Liver (tissue), 3 donors: ENCODE data around the gene IL1RAPL2.

ENCODE experiments used
- ATF3 ChIP-seq: IDR thresholded peaks from 2 replicates; pipeline ENCODE4 v1.6.1; 2016; ENCODE audit warnings: antibody characterized with exemption
- EGR1 ChIP-seq, 2 donors: IDR thresholded peaks; 2 replicates each; pipeline ENCODE4 v1.6.1; 2016 to 2018; ENCODE audit warnings: antibody characterized with exemption in 2 of 2, low read depth in 2 of 2
- FOXA1 ChIP-seq: IDR thresholded peaks from 2 replicates; pipeline ENCODE4 v1.6.1; 2016; ENCODE audit warnings: antibody characterized with exemption
- FOXA2 ChIP-seq: IDR thresholded peaks from 2 replicates; pipeline ENCODE4 v1.6.1; 2016; ENCODE audit warnings: antibody characterized with exemption
- JUND ChIP-seq, 2 donors: IDR thresholded peaks; 2 replicates each; pipeline ENCODE4 v1.6.1; 2016; ENCODE audit warnings: antibody characterized with exemption in 2 of 2
- RAD21 ChIP-seq, 2 donors: IDR thresholded peaks; 2 replicates each; pipeline ENCODE4 v1.6.1; 2016; ENCODE audit warnings: antibody characterized with exemption in 2 of 2, mild to moderate bottlenecking in 2 of 2
- REST ChIP-seq: IDR thresholded peaks from 2 replicates; pipeline ENCODE4 v1.6.1; 2016; ENCODE audit warnings: antibody characterized with exemption, mild to moderate bottlenecking
- SP1 ChIP-seq: IDR thresholded peaks from 2 replicates; pipeline ENCODE4 v1.6.1; 2018; ENCODE audit warnings: antibody characterized with exemption, mild to moderate bottlenecking
- TAF1 ChIP-seq: conservative IDR thresholded peaks from 2 replicates; pipeline ENCODE4 v1.6.1; 2016; ENCODE audit warnings: antibody characterized with exemption, mild to moderate bottlenecking
- YY1 ChIP-seq: IDR thresholded peaks from 2 replicates; pipeline ENCODE4 v1.6.1; 2016; ENCODE audit warnings: antibody characterized with exemption, mild to moderate bottlenecking
- TF ChIP-seq, protein P1 (sequence below): fragments of 150-350 bp; IDR thresholded peaks from 2 replicates; pipeline ENCODE4 v1.5.1; 2017; ENCODE audit warnings: improper control_type of control experiment, low read depth, low read length; ENCODE audit not compliant: missing input control
- TF ChIP-seq, protein P2 (sequence below): IDR thresholded peaks from 2 replicates; pipeline ENCODE4 v1.6.1; 2016; ENCODE audit warnings: antibody characterized with exemption
- TF ChIP-seq, protein P3 (sequence below): IDR thresholded peaks from 2 replicates; pipeline ENCODE4 v1.6.1; 2016; ENCODE audit warnings: antibody characterized with exemption
- donor health status: healthy.
- donor health status: healthy.

DNA sequence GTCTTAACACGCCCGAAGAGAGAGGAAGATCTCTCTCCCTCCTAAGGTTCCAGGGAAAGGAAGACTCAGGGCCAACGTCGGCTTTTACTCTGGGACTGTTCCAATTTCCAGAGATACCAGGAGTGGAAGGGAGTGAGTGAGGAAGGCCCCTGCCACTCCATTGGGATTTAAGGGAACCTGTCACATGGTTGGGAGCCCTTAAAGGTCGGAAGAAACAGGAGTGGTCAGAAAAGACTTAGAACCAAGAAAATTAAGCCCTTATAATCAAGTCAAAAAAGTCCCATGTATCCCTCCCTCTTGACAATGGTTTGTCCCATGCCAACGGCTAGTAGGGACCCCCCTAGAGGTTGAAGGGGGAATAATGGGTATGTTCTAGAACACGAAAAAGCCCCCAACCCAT is 654.6 kb downstream of the IL1RAPL2 start, which contains the start of gene TEX13A:
- TF ChIP-seq YY1: no peak
- TF ChIP-seq, protein P1, sequence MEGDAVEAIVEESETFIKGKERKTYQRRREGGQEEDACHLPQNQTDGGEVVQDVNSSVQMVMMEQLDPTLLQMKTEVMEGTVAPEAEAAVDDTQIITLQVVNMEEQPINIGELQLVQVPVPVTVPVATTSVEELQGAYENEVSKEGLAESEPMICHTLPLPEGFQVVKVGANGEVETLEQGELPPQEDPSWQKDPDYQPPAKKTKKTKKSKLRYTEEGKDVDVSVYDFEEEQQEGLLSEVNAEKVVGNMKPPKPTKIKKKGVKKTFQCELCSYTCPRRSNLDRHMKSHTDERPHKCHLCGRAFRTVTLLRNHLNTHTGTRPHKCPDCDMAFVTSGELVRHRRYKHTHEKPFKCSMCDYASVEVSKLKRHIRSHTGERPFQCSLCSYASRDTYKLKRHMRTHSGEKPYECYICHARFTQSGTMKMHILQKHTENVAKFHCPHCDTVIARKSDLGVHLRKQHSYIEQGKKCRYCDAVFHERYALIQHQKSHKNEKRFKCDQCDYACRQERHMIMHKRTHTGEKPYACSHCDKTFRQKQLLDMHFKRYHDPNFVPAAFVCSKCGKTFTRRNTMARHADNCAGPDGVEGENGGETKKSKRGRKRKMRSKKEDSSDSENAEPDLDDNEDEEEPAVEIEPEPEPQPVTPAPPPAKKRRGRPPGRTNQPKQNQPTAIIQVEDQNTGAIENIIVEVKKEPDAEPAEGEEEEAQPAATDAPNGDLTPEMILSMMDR: no peak
- no peak for TF ChIP-seq FOXA2
- no peak for TF ChIP-seq SP1
- no peak for TF ChIP-seq REST
- TF ChIP-seq TAF1: no peak
- TF ChIP-seq RAD21 (IDR thresholded peaks at IDR 0.05): no peak
- TF ChIP-seq, protein P2, sequence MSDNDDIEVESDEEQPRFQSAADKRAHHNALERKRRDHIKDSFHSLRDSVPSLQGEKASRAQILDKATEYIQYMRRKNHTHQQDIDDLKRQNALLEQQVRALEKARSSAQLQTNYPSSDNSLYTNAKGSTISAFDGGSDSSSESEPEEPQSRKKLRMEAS: no peak
- no peak for TF ChIP-seq ATF3
- TF ChIP-seq FOXA1: no peak
- TF ChIP-seq, protein P3, sequence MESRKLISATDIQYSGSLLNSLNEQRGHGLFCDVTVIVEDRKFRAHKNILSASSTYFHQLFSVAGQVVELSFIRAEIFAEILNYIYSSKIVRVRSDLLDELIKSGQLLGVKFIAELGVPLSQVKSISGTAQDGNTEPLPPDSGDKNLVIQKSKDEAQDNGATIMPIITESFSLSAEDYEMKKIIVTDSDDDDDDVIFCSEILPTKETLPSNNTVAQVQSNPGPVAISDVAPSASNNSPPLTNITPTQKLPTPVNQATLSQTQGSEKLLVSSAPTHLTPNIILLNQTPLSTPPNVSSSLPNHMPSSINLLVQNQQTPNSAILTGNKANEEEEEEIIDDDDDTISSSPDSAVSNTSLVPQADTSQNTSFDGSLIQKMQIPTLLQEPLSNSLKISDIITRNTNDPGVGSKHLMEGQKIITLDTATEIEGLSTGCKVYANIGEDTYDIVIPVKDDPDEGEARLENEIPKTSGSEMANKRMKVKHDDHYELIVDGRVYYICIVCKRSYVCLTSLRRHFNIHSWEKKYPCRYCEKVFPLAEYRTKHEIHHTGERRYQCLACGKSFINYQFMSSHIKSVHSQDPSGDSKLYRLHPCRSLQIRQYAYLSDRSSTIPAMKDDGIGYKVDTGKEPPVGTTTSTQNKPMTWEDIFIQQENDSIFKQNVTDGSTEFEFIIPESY: no peak
- TF ChIP-seq EGR1 (IDR thresholded peaks at IDR 0.05; ENCODE audit: low read depth in 2 of 2): no peak
- TF ChIP-seq JUND (IDR thresholded peaks at IDR 0.05): no peak
